Fibroblast of lung (primary cell): Measurements from ENCODE around the gene SYPL1. TPM values are rescaled to one million over a fixed set of nuclear protein-coding genes. Genes with fewer than 3 reads are reported as not detected.
A peak's percentile ranks its signal among the peaks of the same experiment; 100 is the strongest.

Experiments
- DNase-seq, 2 donors: peaks; one replicate each; pipeline versions ENCODE4 v3.0.0 to v3.0.0-alpha.2; 2010; ENCODE audit warnings: low read depth in 2 of 2
- H2AFZ ChIP-seq: 2 replicates; pipeline ENCODE4 v1.5.1; 2012; ENCODE audit warnings: low read length, control low read depth, inconsistent platforms
- H3K27ac ChIP-seq: 2 replicates; pipeline ENCODE4 v1.5.1; 2011; ENCODE audit warnings: low read length, control low read depth; ENCODE audit not compliant: insufficient read depth
- H3K27me3 ChIP-seq: 2 replicates; pipeline ENCODE4 v1.5.1; 2011; ENCODE audit warnings: mild to moderate bottlenecking, low read length; ENCODE audit not compliant: control insufficient read depth, insufficient read depth
- H3K36me3 ChIP-seq: 2 replicates; pipeline ENCODE4 v1.5.1; 2011; ENCODE audit warnings: low read length; ENCODE audit not compliant: control insufficient read depth, insufficient read depth
- H3K4me1 ChIP-seq: 2 replicates; pipeline ENCODE4 v1.5.1; 2011; ENCODE audit warnings: low read length; ENCODE audit not compliant: control insufficient read depth, insufficient read depth; ENCODE audit errors: extremely low read depth
- H3K4me2 ChIP-seq: 2 replicates; pipeline ENCODE4 v1.5.1; 2011; ENCODE audit warnings: low read length, control low read depth; ENCODE audit not compliant: insufficient read depth; ENCODE audit errors: extremely low read depth
- H3K4me3 ChIP-seq, 4 experiments: fragments of 200-600 bp in 1 of 4; sonication (generic) in 1 of 4; replicated peaks in 1 of 4; 2 replicates each; pipeline ENCODE4 v1.5.1; 2011 to 2016; ENCODE audit warnings: low read length in 4 of 4, low read depth in 3 of 4, mild to moderate bottlenecking in 3 of 4, control low read depth in 2 of 4, inconsistent platforms in 1 of 4, mixed read lengths in 1 of 4; ENCODE audit not compliant: insufficient read depth in 1 of 4; ENCODE audit errors: control extremely low read depth in 1 of 4
- H3K79me2 ChIP-seq: 2 replicates; pipeline ENCODE4 v1.5.1; 2012; ENCODE audit warnings: mild to moderate bottlenecking, low read length, inconsistent platforms; ENCODE audit not compliant: control insufficient read depth, insufficient read depth
- H3K9ac ChIP-seq: 2 replicates; pipeline ENCODE4 v1.5.1; 2011; ENCODE audit warnings: mild to moderate bottlenecking, low read length, control low read depth; ENCODE audit not compliant: insufficient read depth
- H3K9me3 ChIP-seq: 2 replicates; pipeline ENCODE4 v1.5.1; 2012; ENCODE audit warnings: low read depth, low read length; ENCODE audit not compliant: control insufficient read depth, insufficient read depth
- H4K20me1 ChIP-seq: 2 replicates; pipeline ENCODE4 v1.5.1; 2011; ENCODE audit warnings: low read length; ENCODE audit not compliant: control insufficient read depth, insufficient read depth; ENCODE audit errors: extremely low read depth
- CTCF ChIP-seq, 2 donors: IDR thresholded peaks in 1 of 2; conservative IDR thresholded peaks in 1 of 2; 1 replicate in 1 of 2; 2 replicates in 1 of 2; pipeline ENCODE4 v1.5.1; 2011 to 2012; ENCODE audit warnings: low read length in 2 of 2, control low read depth in 1 of 2, inconsistent platforms in 1 of 2, low read depth in 1 of 2, mild to moderate bottlenecking in 1 of 2
- EZH2 ChIP-seq: IDR thresholded peaks from 2 replicates; pipeline ENCODE4 v1.5.1; 2012; ENCODE audit warnings: low read length, control low read depth, mild to moderate bottlenecking; ENCODE audit errors: missing control alignments
- polyA plus RNA-seq, 2 donors: library from polyadenylated mRNA; depleted of rRNA in 1 of 2; stranded (reverse) in 1 of 2; unstranded in 1 of 2; fragments of >200 nt; gene quantifications; 2 replicates each; pipeline ENCODE4 v1.2.1, GENCODE V29; 2011 to 2012; ENCODE audit warnings: missing spikeins in 1 of 2
- total RNA-seq: library from RNA; depleted of rRNA; stranded (reverse); fragments of >200 nt; gene quantifications from 2 replicates; pipeline ENCODE4 v1.2.1, GENCODE V29; 2014

Gene SYPL1
- total and polyA plus RNA-seq, 2 donors (not counting 1 experiment from before 2014, with no cell fraction given) = 71.0 to 132 TPM

GRCh38 chr7:106056513-106057203 is 55.5 kb downstream of the SYPL1 start:
- no peak overlapping the region for H3K4me2 ChIP-seq
- no peak overlapping the region for H3K27ac ChIP-seq
- no peaks in the 10 kb centered on the region for H4K20me1 ChIP-seq
- no peak for TF ChIP-seq EZH2
- TF ChIP-seq CTCF (conservative IDR thresholded peaks at IDR 0.05 in 1 of 2, IDR thresholded peaks at IDR 0.05 in 1 of 2; ENCODE audit: low read depth in 1 of 2, low read length in 2 of 2) = peak; percentile 86 to 92
- DNase-seq = peak; percentile 55 to 77
- H3K4me3 ChIP-seq = no peak overlapping the region
- H3K27me3 ChIP-seq = peaks cover 8% of the 10 kb centered on the region
- H3K79me2 ChIP-seq = no peaks in the 10 kb centered on the region
- no peaks in the 10 kb centered on the region for H3K36me3 ChIP-seq
- H3K9me3 ChIP-seq = no peaks in the 10 kb centered on the region
- no peak overlapping the region for H3K9ac ChIP-seq
- no peaks in the 10 kb centered on the region for H3K4me1 ChIP-seq
- H2AFZ ChIP-seq = no peak overlapping the region

- Histone ChIP-seq H3K4me2 (no peak overlapping the region), H3K4me1 (no peaks in the 10 kb centered on the region), H3K79me2 (no peaks in the 10 kb centered on the region), H2AFZ (no peak overlapping the region), H3K36me3 (no peaks in the 10 kb centered on the region), H3K27me3 (peaks cover 8% of the 10 kb centered on the region), H3K9ac (no peak overlapping the region), H3K27ac (no peak overlapping the region), H3K9me3 (no peaks in the 10 kb centered on the region), H4K20me1 (no peaks in the 10 kb centered on the region), H3K4me3 (no peak overlapping the region)
- DNase-seq = no peak
- no peak for TF ChIP-seq CTCF (conservative IDR thresholded peaks at IDR 0.05 in 1 of 2, IDR thresholded peaks at IDR 0.05 in 1 of 2; ENCODE audit: low read depth in 1 of 2, low read length in 2 of 2)
Measured at GRCh38 chr7:106054971-106055532, 57.1 kb downstream of the SYPL1 start.

- Histone ChIP-seq H3K9me3 (no peaks in the 10 kb centered on the region), H3K4me2 (no peak overlapping the region), H3K36me3 (no peaks in the 10 kb centered on the region), H3K4me1 (no peaks in the 10 kb centered on the region), H4K20me1 (no peaks in the 10 kb centered on the region), H3K79me2 (no peaks in the 10 kb centered on the region), H2AFZ (no peak overlapping the region), H3K4me3 (no peak overlapping the region), H3K9ac (no peak overlapping the region), H3K27ac (no peak overlapping the region), H3K27me3 (peaks cover 8% of the 10 kb centered on the region)
- no peak for TF ChIP-seq EZH2
- TF ChIP-seq CTCF (conservative IDR thresholded peaks at IDR 0.05 in 1 of 2, IDR thresholded peaks at IDR 0.05 in 1 of 2; ENCODE audit: low read depth in 1 of 2, low read length in 2 of 2) = no peak
- no peak for DNase-seq
Measured at GRCh38 chr7:106054156-106054910, 57.8 kb downstream of the SYPL1 start.
